IMR-90 (cell line): ENCODE measurements around the gene LUC7L3. TPM values are rescaled to one million over a fixed set of nuclear protein-coding genes. Genes with fewer than 3 reads are reported as not detected.
"Not testable (repeated sequence)": the region's sequence is repeated elsewhere in the genome, so short reads cannot be mapped to it uniquely, and the experiment has no call there.

Experiments
- ATAC-seq: fragments of 200-7000 bp; cut with Tn5 transposase; 2 replicates; pipeline ENCODE4 v1.9.1; 2020; ENCODE audit warnings: low read depth, mild to moderate bottlenecking, moderate library complexity
- BruUV-seq: library from RNA; stranded (reverse); fragments of 400-500 nt; replicated peaks from 2 replicates; lab custom pipeline; 2021; lab: Mats Ljungman, UMichigan
- CTCF ChIA-PET: fragments of 300-600 bp; formaldehyde crosslinking; extraction: SDS; loops from one replicate; lab custom pipeline; 2021; ENCODE audit warnings: antibody characterized with exemption; lab: Yijun Ruan, JAX
- POLR2A ChIA-PET: fragments of 300-600 bp; sonication (Branson Sonifier 250); formaldehyde crosslinking; loops from one replicate; lab custom pipeline; 2022; ENCODE audit warnings: antibody characterized with exemption; ENCODE audit not compliant: unreplicated experiment; lab: Charles Lee
- DNase-seq: peaks from one replicate; pipeline ENCODE4 v3.0.0; 2013
- H2AFZ ChIP-seq: replicated peaks from 2 replicates; pipeline ENCODE3; 2013; ENCODE audit warnings: low read length, mild to moderate bottlenecking; ENCODE audit not compliant: poor library complexity
- H2AK5ac ChIP-seq: 2 replicates; pipeline ENCODE4 v1.6.1; 2013; ENCODE audit warnings: low read depth, low read length, inconsistent platforms
- H2AK9ac ChIP-seq: replicated peaks from 2 replicates; pipeline ENCODE3; 2013; ENCODE audit warnings: mild to moderate bottlenecking, low read depth, low read length, moderate library complexity; ENCODE audit not compliant: poor library complexity
- H2BK120ac ChIP-seq: 2 replicates; pipeline ENCODE4 v1.6.1; 2013; ENCODE audit warnings: low read depth, low read length, inconsistent platforms
- H2BK15ac ChIP-seq: 3 replicates; pipeline ENCODE4 v1.6.1; 2013; ENCODE audit warnings: low read depth, low read length, inconsistent platforms
- H2BK20ac ChIP-seq: 2 replicates; pipeline ENCODE4 v1.6.1; 2013; ENCODE audit warnings: low read depth, mild to moderate bottlenecking, inconsistent platforms, low read length, moderate library complexity
- H2BK5ac ChIP-seq: 2 replicates; pipeline ENCODE4 v1.6.1; 2013; ENCODE audit warnings: mild to moderate bottlenecking, low read depth, low read length, inconsistent platforms; ENCODE audit not compliant: poor library complexity, severe bottlenecking
- H3K14ac ChIP-seq: replicated peaks from 2 replicates; pipeline ENCODE4 v1.6.1; 2013; ENCODE audit warnings: low read depth, low read length, inconsistent platforms
- H3K18ac ChIP-seq: 2 replicates; pipeline ENCODE4 v1.6.1; 2013; ENCODE audit warnings: low read depth, low read length, control low read depth
- H3K23ac ChIP-seq: 2 replicates; pipeline ENCODE4 v1.6.1; 2013; ENCODE audit warnings: low read depth, low read length, inconsistent platforms
- H3K27ac ChIP-seq: 2 replicates; pipeline ENCODE4 v1.5.1; 2013; ENCODE audit warnings: mild to moderate bottlenecking, control low read depth, low read length; ENCODE audit not compliant: insufficient read depth
- H3K27me3 ChIP-seq: 2 replicates; pipeline ENCODE4 v1.6.1; 2013; ENCODE audit warnings: low read length; ENCODE audit not compliant: control insufficient read depth, insufficient read depth
- H3K36me3 ChIP-seq: 2 replicates; pipeline ENCODE4 v1.6.1; 2013; ENCODE audit warnings: low read length, mixed read lengths; ENCODE audit not compliant: control insufficient read depth, insufficient read depth
- H3K4ac ChIP-seq: 2 replicates; pipeline ENCODE4 v1.6.1; 2013; ENCODE audit warnings: low read depth, low read length, inconsistent platforms
- H3K4me1 ChIP-seq: 2 replicates; pipeline ENCODE4 v1.6.1; 2013; ENCODE audit warnings: low read length, mixed read lengths; ENCODE audit not compliant: control insufficient read depth, insufficient read depth
- H3K4me2 ChIP-seq: 2 replicates; pipeline ENCODE4 v1.6.1; 2013; ENCODE audit warnings: low read depth, mild to moderate bottlenecking, control low read depth, low read length, moderate library complexity
- H3K4me3 ChIP-seq: 2 replicates; pipeline ENCODE4 v1.5.1; 2013; ENCODE audit warnings: low read depth, mild to moderate bottlenecking, control low read depth, low read length, moderate library complexity; ENCODE audit not compliant: insufficient read depth
- H3K56ac ChIP-seq: 2 replicates; pipeline ENCODE4 v1.6.1; 2013; ENCODE audit warnings: low read length, inconsistent platforms; ENCODE audit not compliant: insufficient read depth; ENCODE audit errors: extremely low read depth
- H3K79me1 ChIP-seq, 2 experiments: 2 replicates each; pipeline ENCODE4 v1.6.1; 2013; ENCODE audit warnings: low read length in 2 of 2, inconsistent platforms in 1 of 2, low read depth in 1 of 2
- H3K9ac ChIP-seq: 2 replicates; pipeline ENCODE4 v1.6.1; 2013; ENCODE audit warnings: low read depth, low read length, control low read depth
- H3K9me1 ChIP-seq: 2 replicates; pipeline ENCODE4 v1.6.1; 2013; ENCODE audit warnings: low read length, inconsistent platforms; ENCODE audit not compliant: insufficient read depth
- H3K9me3 ChIP-seq: 2 replicates; pipeline ENCODE4 v1.6.1; 2013; ENCODE audit warnings: low read length; ENCODE audit not compliant: control insufficient read depth, insufficient read depth
- H4K20me1 ChIP-seq: 2 replicates; pipeline ENCODE4 v1.6.1; 2013; ENCODE audit warnings: low read length, inconsistent platforms; ENCODE audit not compliant: insufficient read depth
- H4K5ac ChIP-seq: 2 replicates; pipeline ENCODE4 v1.6.1; 2013; ENCODE audit warnings: mild to moderate bottlenecking, low read depth, low read length, control low read depth
- H4K8ac ChIP-seq, 2 experiments: 2 replicates each; pipeline ENCODE4 v1.6.1; 2013; ENCODE audit warnings: low read depth in 2 of 2, low read length in 2 of 2, control low read depth in 1 of 2, inconsistent platforms in 1 of 2
- H4K91ac ChIP-seq: 2 replicates; pipeline ENCODE4 v1.6.1; 2013; ENCODE audit warnings: low read depth, low read length, inconsistent platforms; ENCODE audit not compliant: insufficient read depth
- MAFK ChIP-seq: IDR thresholded peaks from 2 replicates; pipeline ENCODE4 v1.6.1; 2012; ENCODE audit warnings: low read depth, low read length, improper control_type of control experiment
- WGBS, 2 experiments: methylation state at CpG; one replicate each; pipeline versions ENCODE4 v1.1.5 to v1.1.7; 2013; ENCODE audit warnings: missing lambda C conversion rate in 2 of 2; ENCODE audit not compliant: insufficient read length in 1 of 2; ENCODE audit errors: extremely low coverage in 2 of 2; 5-methylcytosine and 5-hydroxymethylcytosine counted together
- dilution Hi-C: fragments of 300-500 bp; cut with HindIII; formaldehyde crosslinking; loops from one replicate; pipeline ENCODE4 v1.14.3; 2018; ENCODE audit warnings: low sequenced_read_pairs; ENCODE audit not compliant: unreplicated experiment
- in situ Hi-C: fragments of 300-500 bp; cut with MboI; formaldehyde crosslinking; loops from 3 replicates; pipeline ENCODE4 v1.14.3; 2019; ENCODE audit warnings: low sequenced_read_pairs, inconsistent platforms, mixed read lengths
- intact Hi-C: fragments of 100-400 bp; cut with micrococcal nuclease; formaldehyde crosslinking; loops from 2 replicates; pipeline ENCODE4 v1.10.0; 2022
- polyA plus RNA-seq, 3 experiments: library from polyadenylated mRNA; depleted of rRNA; stranded (reverse); fragments of >200 nt; gene quantifications; 2 replicates each; pipeline ENCODE4 v1.2.3, GENCODE V29; 2012; ENCODE audit warnings: low replicate concordance in 1 of 3
- total RNA-seq: library from RNA; depleted of rRNA; stranded (reverse); fragments of >200 nt; gene quantifications from 2 replicates; pipeline ENCODE4 v1.2.3, GENCODE V29; 2012

Gene LUC7L3
- total and polyA plus RNA-seq, 2 of the 4 experiments (the other 2 are of a cell fraction): 17.7 to 44.7 TPM

DNA sequence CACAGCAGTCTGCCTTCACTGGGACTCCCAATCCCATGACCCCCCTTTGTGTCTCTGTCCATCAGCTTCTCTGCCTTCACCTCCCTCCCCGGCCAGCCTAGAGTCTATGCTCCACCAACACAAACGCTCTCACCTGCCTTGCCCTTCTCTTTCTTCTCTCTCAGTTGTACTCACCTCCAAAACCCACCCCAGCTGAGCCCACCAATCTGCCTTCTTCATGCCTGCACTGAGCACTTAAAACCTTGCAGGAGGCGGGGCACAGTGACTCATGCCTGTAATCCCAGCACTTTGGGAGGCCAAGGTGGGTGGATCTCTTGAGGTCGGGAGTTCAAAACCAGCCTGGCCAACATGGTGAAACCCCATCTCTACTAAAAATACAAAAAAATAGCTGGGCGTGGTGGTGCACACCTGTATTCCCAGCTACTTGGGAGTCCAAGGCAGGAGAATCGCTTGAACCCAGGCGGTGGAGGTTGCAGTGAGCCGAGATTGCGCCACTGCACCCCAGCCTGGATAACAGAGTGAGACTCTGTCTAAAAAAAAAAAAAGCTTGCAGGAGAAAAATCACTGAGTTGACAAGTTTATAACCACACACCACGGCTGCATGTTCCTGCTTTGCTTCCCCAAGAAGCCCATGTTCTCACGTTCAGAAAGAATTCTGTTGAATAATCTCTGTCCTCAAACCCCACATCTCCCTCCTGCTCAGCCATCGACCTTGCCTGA lies 38.7 kb upstream of the LUC7L3 start:
- peak; percentile 36 for TF ChIP-seq MAFK
- H3K14ac ChIP-seq: peak overlapping the region; percentile 93
- peak overlapping the region; percentile 83 for H2AK9ac ChIP-seq
- H3K56ac ChIP-seq: 0 out of 2 replicates have a peak overlapping the region, but pooled peaks have one; percentile 43
- H3K27ac ChIP-seq: peak overlapping the region; percentile 44; the same call in 1 of the 2 replicates
- peak overlapping the region; percentile 84 for H2BK20ac ChIP-seq
- H3K36me3 ChIP-seq, BruUV-seq, intact Hi-C loops, H4K20me1 ChIP-seq, H3K4me1 ChIP-seq, H3K23ac ChIP-seq, H3K9me3 ChIP-seq, dilution Hi-C loops, POLR2A ChIA-PET, H3K27me3 ChIP-seq, DNase-seq, H3K4me3 ChIP-seq, in situ Hi-C loops, H3K79me1 ChIP-seq: not testable (repeated sequence)
- peak overlapping the region; percentile 44; the same call in 1 of the 2 replicates for H3K18ac ChIP-seq
- peak; percentile 25 for ATAC-seq
- H3K4ac ChIP-seq: peak overlapping the region; percentile 91
- H3K4me2 ChIP-seq: peak overlapping the region; percentile 32; the same call in 1 of the 2 replicates
- H2BK15ac ChIP-seq: peak overlapping the region; percentile 94; the same call in 1 of the 3 replicates
- H2AK5ac ChIP-seq: peak overlapping the region; percentile 65; the same call in 1 of the 2 replicates
- H3K9me1 ChIP-seq: peaks cover 12% of the 10 kb centered on the region
- 36% methylated on average over 4 of the region's 12 CpGs; no CpG with 5 or more reads in 1 of the 2 experiments for WGBS, 2 experiments
- CTCF ChIA-PET: interaction anchor here (0.8 kb wide), 1 partner anchor 14 kb away, joined by 3 read pairs; no protein-coding TSS in a partner anchor
- H2AFZ ChIP-seq: peak overlapping the region; percentile 94
- H3K9ac ChIP-seq: peak overlapping the region; percentile 56
- H4K5ac ChIP-seq: peak overlapping the region; percentile 80
- peak overlapping the region; percentile 90 for H2BK120ac ChIP-seq
- H2BK5ac ChIP-seq: peak overlapping the region; percentile 43
- H4K91ac ChIP-seq: peak overlapping the region; percentile 83
- H4K8ac ChIP-seq: peak overlapping the region; percentile 43 to 97; a peak in 3 of 4 replicates
